OCI-LY1 (cell line): ENCODE data around the gene CRISPLD2.

ENCODE experiments used
- EZH2 ChIP-seq: fragments of 200-600 bp; sonication (generic), shearing (Covaris generic); IDR thresholded peaks from 2 replicates; pipeline ENCODE4 v1.8.0; 2017; ENCODE audit warnings: borderline replicate concordance, mixed run types, mild to moderate bottlenecking, antibody characterized with exemption, low read length, moderate library complexity, mixed read lengths
- TF ChIP-seq, protein P1 (sequence below): fragments of 200-600 bp; sonication (generic), shearing (Covaris generic); IDR thresholded peaks from 2 replicates; pipeline ENCODE4 v1.5.1; 2017; ENCODE audit warnings: mild to moderate bottlenecking, antibody characterized with exemption, low read length, moderate library complexity, mixed read lengths

DNA sequence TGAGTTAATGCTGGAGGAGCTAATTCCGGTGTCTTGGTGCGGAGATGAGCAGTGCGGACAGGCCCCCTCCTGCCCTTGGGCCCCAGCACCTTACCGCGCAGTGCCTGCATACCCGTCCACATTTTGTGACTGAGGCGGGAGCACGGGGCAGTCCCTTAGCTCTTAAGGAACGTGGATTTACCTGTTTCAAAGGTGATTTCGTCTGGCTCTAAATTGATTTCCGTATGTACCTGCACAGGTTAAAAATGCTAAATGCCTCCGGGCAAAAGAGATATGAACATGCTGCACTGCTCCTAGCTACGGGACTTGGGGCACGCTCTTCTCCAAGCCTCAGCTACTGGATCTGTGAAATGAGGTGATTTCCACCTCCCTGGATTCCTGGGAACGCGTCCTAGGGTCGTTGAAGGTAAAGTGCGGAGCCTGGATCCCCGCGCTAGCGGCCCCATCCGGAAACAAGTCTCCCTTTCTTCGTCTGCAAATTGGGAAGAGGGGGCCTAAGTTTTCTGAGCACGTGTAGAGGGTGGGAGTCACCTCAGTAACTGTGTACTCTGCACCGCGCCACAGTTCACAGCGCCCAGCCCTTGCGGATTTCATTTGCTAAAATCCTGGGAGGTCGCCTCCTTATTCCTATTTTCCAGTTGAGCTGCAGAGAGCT, 669 bp upstream of the CRISPLD2 start:
- TF ChIP-seq, protein P1, sequence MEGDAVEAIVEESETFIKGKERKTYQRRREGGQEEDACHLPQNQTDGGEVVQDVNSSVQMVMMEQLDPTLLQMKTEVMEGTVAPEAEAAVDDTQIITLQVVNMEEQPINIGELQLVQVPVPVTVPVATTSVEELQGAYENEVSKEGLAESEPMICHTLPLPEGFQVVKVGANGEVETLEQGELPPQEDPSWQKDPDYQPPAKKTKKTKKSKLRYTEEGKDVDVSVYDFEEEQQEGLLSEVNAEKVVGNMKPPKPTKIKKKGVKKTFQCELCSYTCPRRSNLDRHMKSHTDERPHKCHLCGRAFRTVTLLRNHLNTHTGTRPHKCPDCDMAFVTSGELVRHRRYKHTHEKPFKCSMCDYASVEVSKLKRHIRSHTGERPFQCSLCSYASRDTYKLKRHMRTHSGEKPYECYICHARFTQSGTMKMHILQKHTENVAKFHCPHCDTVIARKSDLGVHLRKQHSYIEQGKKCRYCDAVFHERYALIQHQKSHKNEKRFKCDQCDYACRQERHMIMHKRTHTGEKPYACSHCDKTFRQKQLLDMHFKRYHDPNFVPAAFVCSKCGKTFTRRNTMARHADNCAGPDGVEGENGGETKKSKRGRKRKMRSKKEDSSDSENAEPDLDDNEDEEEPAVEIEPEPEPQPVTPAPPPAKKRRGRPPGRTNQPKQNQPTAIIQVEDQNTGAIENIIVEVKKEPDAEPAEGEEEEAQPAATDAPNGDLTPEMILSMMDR: no peak
- no peak for TF ChIP-seq EZH2
